Astrocyte (in vitro differentiated cells and primary cell): Measurements from ENCODE around the gene GPR162.

Experiments
- EZH2 ChIP-seq: IDR thresholded peaks from 2 replicates; pipeline ENCODE4 v1.6.1; 2012; ENCODE audit warnings: mild to moderate bottlenecking, low read length, inconsistent platforms; ENCODE audit not compliant: insufficient read depth
- TF ChIP-seq, protein P1 (sequence below): IDR thresholded peaks from 2 replicates; pipeline ENCODE4 v1.5.1; 2011; ENCODE audit warnings: low read depth, mild to moderate bottlenecking, inconsistent platforms, low read length, moderate library complexity; ENCODE audit not compliant: insufficient read depth

GRCh38 chr12:6817662-6818157 is 3.9 kb upstream of the GPR162 start:
- TF ChIP-seq, protein P1, sequence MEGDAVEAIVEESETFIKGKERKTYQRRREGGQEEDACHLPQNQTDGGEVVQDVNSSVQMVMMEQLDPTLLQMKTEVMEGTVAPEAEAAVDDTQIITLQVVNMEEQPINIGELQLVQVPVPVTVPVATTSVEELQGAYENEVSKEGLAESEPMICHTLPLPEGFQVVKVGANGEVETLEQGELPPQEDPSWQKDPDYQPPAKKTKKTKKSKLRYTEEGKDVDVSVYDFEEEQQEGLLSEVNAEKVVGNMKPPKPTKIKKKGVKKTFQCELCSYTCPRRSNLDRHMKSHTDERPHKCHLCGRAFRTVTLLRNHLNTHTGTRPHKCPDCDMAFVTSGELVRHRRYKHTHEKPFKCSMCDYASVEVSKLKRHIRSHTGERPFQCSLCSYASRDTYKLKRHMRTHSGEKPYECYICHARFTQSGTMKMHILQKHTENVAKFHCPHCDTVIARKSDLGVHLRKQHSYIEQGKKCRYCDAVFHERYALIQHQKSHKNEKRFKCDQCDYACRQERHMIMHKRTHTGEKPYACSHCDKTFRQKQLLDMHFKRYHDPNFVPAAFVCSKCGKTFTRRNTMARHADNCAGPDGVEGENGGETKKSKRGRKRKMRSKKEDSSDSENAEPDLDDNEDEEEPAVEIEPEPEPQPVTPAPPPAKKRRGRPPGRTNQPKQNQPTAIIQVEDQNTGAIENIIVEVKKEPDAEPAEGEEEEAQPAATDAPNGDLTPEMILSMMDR = no peak
- no peak for TF ChIP-seq EZH2
